PC-9 (cell line): ENCODE results near the gene SLC25A10.

Experiments used
- EZH2 ChIP-seq: fragments of 200-600 bp; sonication (generic); IDR thresholded peaks from 2 replicates; pipeline ENCODE4 v1.8.0; 2017; ENCODE audit warnings: antibody characterized with exemption, low read depth
- TF ChIP-seq, protein P1 (sequence below): fragments of 200-600 bp; sonication (generic); conservative IDR thresholded peaks from 2 replicates; pipeline ENCODE4 v1.6.1; 2017; ENCODE audit warnings: mixed run types, antibody characterized with exemption, mild to moderate bottlenecking, moderate library complexity

DNA sequence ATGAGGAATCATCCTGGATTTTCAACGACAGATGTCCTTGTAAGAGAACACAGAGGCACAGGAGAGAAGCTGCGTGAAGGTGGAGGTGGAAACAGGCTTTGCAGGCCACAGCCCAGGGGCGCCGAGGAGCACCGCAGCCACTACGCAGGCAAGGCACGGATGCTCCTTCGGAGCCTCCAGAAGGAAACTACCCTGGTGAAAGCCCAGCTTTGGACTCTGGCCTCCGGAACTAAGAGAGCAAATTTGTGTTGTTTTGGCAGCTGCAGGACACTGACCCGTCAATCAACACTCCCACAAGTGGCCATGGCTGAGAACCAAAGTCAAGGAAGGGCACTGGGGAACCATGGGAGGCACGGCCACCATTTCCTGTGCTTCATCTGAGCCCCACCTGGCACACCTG lies 31.9 kb upstream of the SLC25A10 start:
- TF ChIP-seq, protein P1, sequence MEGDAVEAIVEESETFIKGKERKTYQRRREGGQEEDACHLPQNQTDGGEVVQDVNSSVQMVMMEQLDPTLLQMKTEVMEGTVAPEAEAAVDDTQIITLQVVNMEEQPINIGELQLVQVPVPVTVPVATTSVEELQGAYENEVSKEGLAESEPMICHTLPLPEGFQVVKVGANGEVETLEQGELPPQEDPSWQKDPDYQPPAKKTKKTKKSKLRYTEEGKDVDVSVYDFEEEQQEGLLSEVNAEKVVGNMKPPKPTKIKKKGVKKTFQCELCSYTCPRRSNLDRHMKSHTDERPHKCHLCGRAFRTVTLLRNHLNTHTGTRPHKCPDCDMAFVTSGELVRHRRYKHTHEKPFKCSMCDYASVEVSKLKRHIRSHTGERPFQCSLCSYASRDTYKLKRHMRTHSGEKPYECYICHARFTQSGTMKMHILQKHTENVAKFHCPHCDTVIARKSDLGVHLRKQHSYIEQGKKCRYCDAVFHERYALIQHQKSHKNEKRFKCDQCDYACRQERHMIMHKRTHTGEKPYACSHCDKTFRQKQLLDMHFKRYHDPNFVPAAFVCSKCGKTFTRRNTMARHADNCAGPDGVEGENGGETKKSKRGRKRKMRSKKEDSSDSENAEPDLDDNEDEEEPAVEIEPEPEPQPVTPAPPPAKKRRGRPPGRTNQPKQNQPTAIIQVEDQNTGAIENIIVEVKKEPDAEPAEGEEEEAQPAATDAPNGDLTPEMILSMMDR, result no peak
- no peak for TF ChIP-seq EZH2
